ENCODE data around the gene HIC1.
A peak's percentile ranks its signal among the peaks of the same experiment; 100 is the strongest.

Gene HIC1

DNA sequence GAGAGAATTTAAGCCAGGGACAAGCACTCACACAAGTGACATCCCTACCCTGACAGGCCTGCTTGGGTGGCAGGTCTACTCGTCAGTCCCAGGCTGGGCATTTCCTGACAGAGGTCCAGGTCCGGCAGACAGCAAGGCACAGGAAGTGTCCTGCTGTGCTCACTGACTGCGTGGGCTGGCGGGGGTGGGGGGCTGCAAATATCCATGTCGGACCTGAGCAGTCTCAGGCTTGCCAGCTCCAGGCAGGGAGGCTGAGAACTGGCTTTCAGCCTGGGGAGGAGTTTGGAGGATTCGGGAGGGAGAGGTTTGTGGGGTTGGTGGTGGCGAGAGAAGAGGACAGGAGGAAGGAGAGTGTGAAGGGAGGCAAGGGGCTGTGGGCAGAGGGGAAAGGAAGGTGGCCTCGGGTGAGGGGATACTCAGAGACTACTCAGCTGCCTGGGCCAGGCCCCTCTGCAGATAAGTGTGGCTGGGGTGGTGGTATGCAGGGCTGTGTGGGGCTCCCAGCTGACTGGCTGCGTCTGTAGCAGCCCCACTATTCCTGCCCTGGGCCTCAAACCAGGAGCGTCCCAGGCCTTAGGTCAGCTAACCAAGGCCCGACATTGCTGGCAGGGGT lies 7.8 kb downstream of the HIC1 start:
- TF ChIP-seq, protein P1, sequence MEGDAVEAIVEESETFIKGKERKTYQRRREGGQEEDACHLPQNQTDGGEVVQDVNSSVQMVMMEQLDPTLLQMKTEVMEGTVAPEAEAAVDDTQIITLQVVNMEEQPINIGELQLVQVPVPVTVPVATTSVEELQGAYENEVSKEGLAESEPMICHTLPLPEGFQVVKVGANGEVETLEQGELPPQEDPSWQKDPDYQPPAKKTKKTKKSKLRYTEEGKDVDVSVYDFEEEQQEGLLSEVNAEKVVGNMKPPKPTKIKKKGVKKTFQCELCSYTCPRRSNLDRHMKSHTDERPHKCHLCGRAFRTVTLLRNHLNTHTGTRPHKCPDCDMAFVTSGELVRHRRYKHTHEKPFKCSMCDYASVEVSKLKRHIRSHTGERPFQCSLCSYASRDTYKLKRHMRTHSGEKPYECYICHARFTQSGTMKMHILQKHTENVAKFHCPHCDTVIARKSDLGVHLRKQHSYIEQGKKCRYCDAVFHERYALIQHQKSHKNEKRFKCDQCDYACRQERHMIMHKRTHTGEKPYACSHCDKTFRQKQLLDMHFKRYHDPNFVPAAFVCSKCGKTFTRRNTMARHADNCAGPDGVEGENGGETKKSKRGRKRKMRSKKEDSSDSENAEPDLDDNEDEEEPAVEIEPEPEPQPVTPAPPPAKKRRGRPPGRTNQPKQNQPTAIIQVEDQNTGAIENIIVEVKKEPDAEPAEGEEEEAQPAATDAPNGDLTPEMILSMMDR (IDR thresholded peaks at IDR 0.05; ENCODE audit: borderline replicate concordance, insufficient read depth, low read depth, low read length) = no peak
- no peak overlapping the region for H3K4me3 ChIP-seq (ENCODE audit: low read depth, low read length)

DNA sequence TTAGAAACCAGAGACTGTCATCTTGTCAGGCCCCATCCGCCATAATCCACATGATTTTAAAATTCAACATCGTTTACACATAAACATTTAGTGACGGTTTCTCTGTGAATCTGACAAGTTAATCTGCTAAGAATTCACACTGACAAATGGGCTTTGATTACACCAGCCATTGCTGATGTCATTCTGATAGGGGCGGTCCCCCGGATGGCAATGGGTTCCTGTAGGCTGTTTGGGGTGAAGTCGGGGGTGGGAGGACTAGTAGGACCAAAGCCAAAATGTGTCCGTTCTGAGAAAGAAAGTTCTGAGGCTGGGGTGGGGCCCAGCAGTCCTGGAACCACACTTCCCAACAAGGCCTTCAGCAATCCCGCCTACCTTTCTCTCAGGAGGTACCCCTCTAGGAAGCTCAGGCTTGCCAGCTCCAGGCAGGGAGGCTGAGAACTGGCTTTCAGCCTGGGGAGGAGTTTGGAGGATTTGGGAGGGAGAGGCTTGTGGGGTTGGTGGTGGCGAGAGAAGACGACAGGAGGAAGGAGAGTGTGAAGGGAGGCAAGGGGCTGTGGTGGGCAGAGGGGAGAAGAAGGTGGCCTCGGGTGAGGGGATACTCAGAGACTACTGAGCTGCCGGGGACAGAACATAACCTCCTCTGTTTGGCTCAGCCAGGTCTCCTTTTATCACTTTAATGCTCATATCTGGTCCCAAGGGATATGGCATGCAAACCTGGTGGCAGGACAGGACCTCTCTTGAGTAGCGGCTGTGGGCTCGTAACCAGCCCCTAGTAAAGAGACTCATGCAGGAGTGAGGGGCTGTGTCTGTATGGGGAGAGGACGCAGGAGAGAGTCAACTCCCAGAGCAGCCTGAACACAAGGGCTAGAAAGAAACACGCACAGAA lies 8.6 kb downstream of the HIC1 start:
- TF ChIP-seq, protein P1 (IDR thresholded peaks at IDR 0.05; ENCODE audit: borderline replicate concordance, insufficient read depth, low read depth, low read length) = no peak
- H3K4me3 ChIP-seq (ENCODE audit: low read depth, low read length) = peak overlapping the region; percentile 1

DNA sequence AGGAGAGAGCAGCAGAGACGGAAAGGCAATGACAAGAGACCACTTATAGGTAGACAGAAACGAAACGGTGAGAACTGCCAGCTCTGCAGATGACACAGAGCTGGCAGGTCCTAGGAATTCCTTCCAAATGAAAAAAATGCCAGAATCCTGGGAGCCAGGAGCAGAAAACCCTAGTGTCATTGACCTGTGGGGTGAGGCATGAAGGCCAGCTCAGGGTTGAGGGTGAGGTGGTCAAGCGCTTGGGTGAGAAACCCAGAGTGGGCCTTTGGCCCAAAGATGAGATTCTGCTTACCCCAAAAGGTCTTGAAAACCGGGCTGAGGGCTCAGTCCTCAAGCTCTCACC lies 9.2 kb downstream of the HIC1 start:
- TF ChIP-seq, protein P1 (IDR thresholded peaks at IDR 0.05; ENCODE audit: borderline replicate concordance, insufficient read depth, low read depth, low read length) = no peak
- no peak overlapping the region for H3K4me3 ChIP-seq (ENCODE audit: low read depth, low read length)

DNA sequence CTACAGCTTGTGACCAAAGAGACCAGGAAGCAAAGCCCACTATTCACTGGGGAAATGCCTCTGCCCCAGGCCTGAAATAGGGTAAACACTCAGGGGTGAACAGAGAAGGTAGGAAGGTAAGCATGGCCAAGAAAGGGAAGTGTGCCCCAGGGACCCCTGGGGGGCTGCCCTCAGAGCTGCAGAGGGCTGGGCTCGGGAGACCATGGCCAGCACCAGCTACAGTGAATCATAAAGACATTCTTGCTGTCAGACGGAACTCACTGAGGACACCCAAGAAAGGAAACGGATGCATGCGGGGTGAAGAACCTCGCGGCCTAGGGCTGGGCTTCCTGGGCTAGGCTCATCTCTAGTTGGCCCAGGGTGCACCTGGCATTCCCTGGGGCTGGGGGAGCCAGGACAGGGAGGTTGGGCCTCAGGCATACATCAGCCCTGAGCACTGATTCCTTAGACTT lies 9.6 kb downstream of the HIC1 start:
- no peak overlapping the region for H3K4me3 ChIP-seq (ENCODE audit: low read depth, low read length)
- TF ChIP-seq, protein P1 (IDR thresholded peaks at IDR 0.05; ENCODE audit: borderline replicate concordance, insufficient read depth, low read depth, low read length) = no peak

DNA sequence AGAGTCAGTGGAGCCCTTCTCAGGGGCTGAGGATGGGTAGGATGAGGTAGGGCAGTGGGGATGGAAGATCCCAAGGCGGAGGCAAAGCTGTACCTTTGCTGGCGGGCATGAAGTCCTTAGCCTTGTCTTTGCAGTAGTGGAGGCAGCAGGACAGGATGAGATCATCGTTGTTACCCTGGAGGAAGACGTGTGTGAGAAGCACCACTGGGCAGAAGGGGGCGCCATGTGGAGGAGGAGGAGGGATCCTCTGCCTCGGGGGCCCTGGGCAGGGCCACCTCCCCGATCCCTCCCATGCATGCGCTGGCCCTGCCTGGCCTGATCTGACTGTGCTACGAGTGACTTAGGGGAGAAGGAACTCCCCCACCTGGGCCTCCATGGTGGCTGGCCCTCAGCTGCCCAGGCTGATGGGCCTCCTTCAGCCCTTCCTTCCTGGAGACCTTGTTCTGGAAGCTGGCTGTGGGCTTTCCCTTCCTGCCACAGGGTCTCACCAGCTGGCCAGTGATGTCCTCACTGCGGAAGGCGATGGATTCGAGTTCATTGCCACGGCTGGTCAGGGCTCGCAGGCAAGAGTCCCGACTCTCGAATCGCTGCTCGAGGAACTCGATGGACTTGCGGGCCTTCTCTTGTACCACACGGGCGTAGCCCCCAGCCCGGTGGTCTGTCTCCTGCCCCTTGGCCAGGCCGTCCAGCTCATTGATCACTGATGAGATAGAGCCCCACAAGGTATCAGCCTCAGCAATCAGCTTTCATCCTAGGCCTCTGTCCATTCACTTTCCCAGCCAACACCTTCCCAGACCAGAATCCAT lies 10.3 kb downstream of the HIC1 start:
- TF ChIP-seq, protein P1 (IDR thresholded peaks at IDR 0.05; ENCODE audit: borderline replicate concordance, insufficient read depth, low read depth, low read length) = peak; percentile 71
- no peak overlapping the region for H3K4me3 ChIP-seq (ENCODE audit: low read depth, low read length)

DNA sequence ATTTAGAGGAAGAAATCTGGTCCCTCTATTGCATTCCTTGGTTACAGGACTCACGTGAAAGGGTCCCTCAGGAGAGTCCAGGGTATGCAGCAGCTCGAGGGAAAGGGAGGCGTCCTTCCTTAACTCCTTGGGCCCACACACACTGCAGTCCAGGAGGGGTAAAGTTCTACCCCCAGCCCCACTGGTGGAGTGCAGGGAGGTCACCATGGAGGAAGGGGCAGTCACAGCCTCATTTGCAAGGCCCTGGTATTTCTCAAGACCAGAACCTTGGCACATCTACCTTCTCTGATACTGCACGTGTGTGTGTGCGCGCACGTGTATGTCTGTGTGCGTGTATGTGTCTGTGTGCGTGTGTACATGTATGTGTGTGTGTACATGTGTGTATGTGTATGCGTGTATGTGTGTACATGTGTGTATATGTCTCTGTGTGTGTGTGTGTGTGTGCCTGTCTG lies 11.1 kb downstream of the HIC1 start:
- no peak overlapping the region for H3K4me3 ChIP-seq (ENCODE audit: low read depth, low read length)
- TF ChIP-seq, protein P1 (IDR thresholded peaks at IDR 0.05; ENCODE audit: borderline replicate concordance, insufficient read depth, low read depth, low read length) = no peak
